ENCODE data around the gene C3orf18. TPM values are rescaled to one million over a fixed set of nuclear protein-coding genes. Genes with fewer than 3 reads are reported as not detected.

Gene C3orf18
- total and polyA plus RNA-seq, 10 of the 15 experiments (the other 5 are each of a cell fraction or from before 2014, with no cell fraction given): 0.06 to 3.2 (median 0.66) TPM

DNA sequence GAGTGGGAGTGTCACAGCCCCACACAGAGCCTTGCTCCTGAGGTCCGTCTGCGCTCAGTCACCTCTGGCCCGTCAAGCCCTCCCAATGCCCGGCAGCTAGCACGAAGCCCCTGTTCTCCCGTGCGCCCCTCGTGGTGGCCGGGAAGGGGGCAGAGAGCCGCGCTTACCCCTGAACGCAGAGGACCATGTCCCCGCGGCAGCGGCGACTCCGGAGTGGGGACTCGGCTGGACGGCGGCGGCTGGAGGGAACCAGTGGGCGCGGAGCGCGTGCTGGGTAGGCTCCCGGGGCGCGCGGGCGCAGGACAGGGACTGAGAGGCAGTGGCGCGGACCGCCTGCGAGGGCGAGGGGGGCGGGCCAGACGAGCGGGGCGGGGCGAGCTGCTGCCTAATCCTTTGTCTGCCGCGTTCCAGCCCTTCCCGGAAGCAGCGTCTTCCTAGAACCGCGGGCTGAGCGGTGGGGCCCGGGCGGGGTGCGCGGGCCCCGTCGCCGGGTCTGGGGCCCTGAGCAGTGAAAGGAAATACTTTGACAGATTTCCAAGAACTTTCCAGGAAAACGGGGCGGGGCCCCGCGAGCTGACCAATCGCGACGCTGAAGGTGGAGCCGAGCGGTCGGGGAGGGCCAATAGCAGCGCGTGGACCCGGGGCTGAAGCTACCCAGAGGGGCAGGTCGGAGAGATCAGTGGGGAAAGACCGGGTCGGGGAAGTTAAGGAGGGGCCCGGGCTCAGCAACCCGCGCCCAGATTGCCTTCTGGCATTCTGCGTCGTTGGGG lies 44.1 kb upstream of the C3orf18 start, which contains the start of gene CISH:
Gene CISH (minus strand): TSS at position 311 of the 770 bp plus-strand sequence. CDS start 124 bp downstream, at position 187.
- Histone ChIP-seq H3K4me1 (ENCODE audit: control insufficient read depth, insufficient read depth, low read length) (peaks cover 19% of the 10 kb centered on the region), H3K4me2 (ENCODE audit: control insufficient read depth, insufficient read depth) (peak within 1 kb of the TSS; percentile 97), H3K4me3 (peak within 1 kb of the TSS; percentile 85), H2AFZ (ENCODE audit: control insufficient read depth, low read depth, low read length) (peak within 1 kb of the TSS; percentile 50), H3K27ac (ENCODE audit: control insufficient read depth, insufficient read depth) (peak within 1 kb of the TSS; percentile 61), H3K36me3 (ENCODE audit: control insufficient read depth in 2 of 2, insufficient read depth in 2 of 2, low read length in 1 of 2) (no peaks in the 10 kb centered on the region), H4K20me1 (ENCODE audit: control insufficient read depth, insufficient read depth) (no peaks in the 10 kb centered on the region), H3K79me2 (ENCODE audit: control insufficient read depth, insufficient read depth, low read length) (no peaks in the 10 kb centered on the region), H3K9ac (ENCODE audit: control insufficient read depth, insufficient read depth, low read length) (peak within 1 kb of the TSS; percentile 75), H3K27me3 (replicated peaks in 1 of 2; ENCODE audit: control insufficient read depth in 2 of 2, insufficient read depth in 2 of 2, low read length in 1 of 2) (no peaks in the 10 kb centered on the region), H3K9me3 (replicated peaks; ENCODE audit: control insufficient read depth, insufficient read depth, low read length) (no peaks in the 10 kb centered on the region)
- no TSS peak for BruUV-seq (replicated peaks)
- CTCF ChIA-PET: interaction anchor here (0.6 to 13.9 kb wide), 19 partner anchors 8 to 890 kb away, joined by 3 to 410 read pairs (median 4); partner anchors contain the start of genes C3orf18 and HEMK1
- intact Hi-C loops (cut with micrococcal nuclease; ENCODE audit: unreplicated experiment): loop anchor here (2.0 kb wide), 1 partner anchor 21 kb away; no protein-coding TSS in a partner anchor
- RAD21 ChIA-PET (ENCODE audit: unreplicated experiment): interaction anchor here (0.5 to 12.9 kb wide), 17 partner anchors 10 to 889 kb away, joined by 3 to 244 read pairs (median 5); partner anchors contain the start of genes C3orf18, CYB561D2, DCAF1 and HEMK1
- FAIRE-seq (peak; percentile 47), DNase-seq (ENCODE audit: low read depth, low spot score) (no peak), ATAC-seq (peak; percentile 88)
- POLR2A ChIA-PET: interaction anchor here (1.0 to 5.0 kb wide), 7 partner anchors 10 to 274 kb away, joined by 3 to 54 read pairs (median 10); partner anchors contain the start of genes C3orf18 and HEMK1
- SMC1A ChIA-PET (ENCODE audit: uncharacterized antibody, unreplicated experiment): interaction anchor here (0.6 to 11.4 kb wide), 12 partner anchors 10 to 275 kb away, joined by 3 to 186 read pairs (median 4); partner anchors contain the start of genes C3orf18 and HEMK1
- under 1% methylated on average over 57 of the region's 75 CpGs for WGBS (ENCODE audit: insufficient coverage, insufficient replicate concordance, low lambda C conversion rate, missing lambda C conversion rate)
- in situ Hi-C loops (cut with MboI): loop anchor here (5.0 to 25.0 kb wide), 3 partner anchors 34 to 1076 kb away; no protein-coding TSS in a partner anchor
- TF ChIP-seq, protein P1, sequence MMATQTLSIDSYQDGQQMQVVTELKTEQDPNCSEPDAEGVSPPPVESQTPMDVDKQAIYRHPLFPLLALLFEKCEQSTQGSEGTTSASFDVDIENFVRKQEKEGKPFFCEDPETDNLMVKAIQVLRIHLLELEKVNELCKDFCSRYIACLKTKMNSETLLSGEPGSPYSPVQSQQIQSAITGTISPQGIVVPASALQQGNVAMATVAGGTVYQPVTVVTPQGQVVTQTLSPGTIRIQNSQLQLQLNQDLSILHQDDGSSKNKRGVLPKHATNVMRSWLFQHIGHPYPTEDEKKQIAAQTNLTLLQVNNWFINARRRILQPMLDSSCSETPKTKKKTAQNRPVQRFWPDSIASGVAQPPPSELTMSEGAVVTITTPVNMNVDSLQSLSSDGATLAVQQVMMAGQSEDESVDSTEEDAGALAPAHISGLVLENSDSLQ (IDR thresholded peaks at IDR 0.05): no peak
- TF ChIP-seq RAD51 (IDR thresholded peaks at IDR 0.05) (no peak), PRDM15 (CRISPR knock-in tag; IDR thresholded peaks at IDR 0.05) (0 out of 2 replicates have a peak, but pooled peaks have one; percentile 45), CEBPB (IDR thresholded peaks at IDR 0.05; ENCODE audit: borderline replicate concordance in 1 of 2, low read depth in 2 of 2, low read length in 2 of 2) (no peak), KDM1A (IDR thresholded peaks at IDR 0.05; ENCODE audit: borderline replicate concordance) (no peak), IRF3 (IDR thresholded peaks at IDR 0.05) (peak; percentile 35; the same call in 1 of the 2 replicates), STAT3 (IDR thresholded peaks at IDR 0.05; ENCODE audit: low read depth, low read length) (no peak), EZH2 (IDR thresholded peaks at IDR 0.05; ENCODE audit: borderline replicate concordance, control insufficient read depth, low read depth, low read length) (no peak), MAX (IDR thresholded peaks at IDR 0.05; ENCODE audit: low read depth, low read length) (peak; percentile 71), MYB (IDR thresholded peaks at IDR 0.05; ENCODE audit: borderline replicate concordance, low read depth, low read length) (no peak)
- TF ChIP-seq, protein P2, sequence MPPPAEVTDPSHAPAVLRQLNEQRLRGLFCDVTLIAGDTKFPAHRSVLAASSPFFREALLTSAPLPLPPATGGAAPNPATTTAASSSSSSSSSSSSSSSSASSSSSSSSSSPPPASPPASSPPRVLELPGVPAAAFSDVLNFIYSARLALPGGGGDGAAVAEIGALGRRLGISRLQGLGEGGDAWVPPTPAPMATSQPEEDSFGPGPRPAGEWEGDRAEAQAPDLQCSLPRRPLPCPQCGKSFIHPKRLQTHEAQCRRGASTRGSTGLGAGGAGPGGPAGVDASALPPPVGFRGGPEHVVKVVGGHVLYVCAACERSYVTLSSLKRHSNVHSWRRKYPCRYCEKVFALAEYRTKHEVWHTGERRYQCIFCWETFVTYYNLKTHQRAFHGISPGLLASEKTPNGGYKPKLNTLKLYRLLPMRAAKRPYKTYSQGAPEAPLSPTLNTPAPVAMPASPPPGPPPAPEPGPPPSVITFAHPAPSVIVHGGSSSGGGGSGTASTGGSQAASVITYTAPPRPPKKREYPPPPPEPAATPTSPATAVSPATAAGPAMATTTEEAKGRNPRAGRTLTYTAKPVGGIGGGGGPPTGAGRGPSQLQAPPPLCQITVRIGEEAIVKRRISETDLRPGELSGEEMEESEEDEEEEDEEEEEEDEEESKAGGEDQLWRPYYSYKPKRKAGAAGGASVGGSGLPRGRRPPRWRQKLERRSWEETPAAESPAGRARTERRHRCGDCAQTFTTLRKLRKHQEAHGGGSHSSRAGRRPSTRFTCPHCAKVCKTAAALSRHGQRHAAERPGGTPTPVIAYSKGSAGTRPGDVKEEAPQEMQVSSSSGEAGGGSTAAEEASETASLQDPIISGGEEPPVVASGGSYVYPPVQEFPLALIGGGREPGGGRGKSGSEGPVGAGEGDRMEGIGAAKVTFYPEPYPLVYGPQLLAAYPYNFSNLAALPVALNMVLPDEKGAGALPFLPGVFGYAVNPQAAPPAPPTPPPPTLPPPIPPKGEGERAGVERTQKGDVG (CRISPR knock-in tag; IDR thresholded peaks at IDR 0.05): no peak
